ENCODE results near the gene KANK4. TPM values are rescaled to one million over a fixed set of nuclear protein-coding genes. Genes with fewer than 3 reads are reported as not detected.
A peak's percentile ranks its signal among the peaks of the same experiment; 100 is the strongest.

KANK4 gene
- total and polyA plus RNA-seq, 2 of the 8 experiments (the other 6 are each of a cell fraction or from before 2014, with no cell fraction given), result 0.22 to 0.26 TPM

- CTCF ChIA-PET (ENCODE audit: partially characterized antibody), result interaction anchor here (1.0 to 2.3 kb wide), 7 partner anchors 10 to 158 kb away, joined by 3 to 6 read pairs (median 5); partner anchors contain the start of gene KANK4
- peak overlapping the region; percentile 84; the same call in 1 of the 2 replicates for H2AK5ac ChIP-seq (ENCODE audit: low read depth, low read length)
- POLR2A ChIA-PET (ENCODE audit: partially characterized antibody), result interaction anchor here (0.7 to 1.7 kb wide), 3 partner anchors 16 to 92 kb away, joined by 3 to 7 read pairs (median 3); no protein-coding TSS in a partner anchor
- H3K14ac ChIP-seq (ENCODE audit: insufficient read length), result no peak overlapping the region
- TF ChIP-seq EGR1 (IDR thresholded peaks at IDR 0.05; ENCODE audit: borderline replicate concordance, low read depth, low read length), result no peak
- no peak for TF ChIP-seq TAF1 (IDR thresholded peaks at IDR 0.05; ENCODE audit: low read depth, low read length)
- TF ChIP-seq, protein P1, sequence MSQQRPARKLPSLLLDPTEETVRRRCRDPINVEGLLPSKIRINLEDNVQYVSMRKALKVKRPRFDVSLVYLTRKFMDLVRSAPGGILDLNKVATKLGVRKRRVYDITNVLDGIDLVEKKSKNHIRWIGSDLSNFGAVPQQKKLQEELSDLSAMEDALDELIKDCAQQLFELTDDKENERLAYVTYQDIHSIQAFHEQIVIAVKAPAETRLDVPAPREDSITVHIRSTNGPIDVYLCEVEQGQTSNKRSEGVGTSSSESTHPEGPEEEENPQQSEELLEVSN (IDR thresholded peaks at IDR 0.05), result peak; percentile 56; the same call in 1 of the 2 replicates
- TF ChIP-seq, protein P2, sequence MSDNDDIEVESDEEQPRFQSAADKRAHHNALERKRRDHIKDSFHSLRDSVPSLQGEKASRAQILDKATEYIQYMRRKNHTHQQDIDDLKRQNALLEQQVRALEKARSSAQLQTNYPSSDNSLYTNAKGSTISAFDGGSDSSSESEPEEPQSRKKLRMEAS (IDR thresholded peaks at IDR 0.05), result peak; percentile 88
- H4K20me1 ChIP-seq (replicated peaks in 1 of 2; ENCODE audit: control insufficient read depth in 1 of 2, insufficient read depth in 2 of 2, low read length in 2 of 2), result no peaks in the 10 kb centered on the region
- 76% methylated on average over 8 of the region's 8 CpGs; no CpG with 5 or more reads in 1 of the 2 experiments for WGBS, 2 experiments (ENCODE audit: extremely low coverage in 1 of 2, insufficient coverage in 1 of 2, insufficient read length in 1 of 2, insufficient replicate concordance in 2 of 2, low coverage in 1 of 2, low lambda C conversion rate in 2 of 2, missing lambda C conversion rate in 1 of 2)
- H2BK12ac ChIP-seq (ENCODE audit: low read depth, low read length), result peak overlapping the region; percentile 85; the same call in 1 of the 2 replicates
- H2BK15ac ChIP-seq (ENCODE audit: low read length), result peak overlapping the region; percentile 61; the same call in 1 of the 2 replicates
- 0 out of 2 replicates have a peak overlapping the region, but pooled peaks have one; percentile 39 for H3K18ac ChIP-seq (ENCODE audit: extremely low read depth, low read length)
- H4K5ac ChIP-seq (ENCODE audit: insufficient read length, low read depth, low read length), result no peak overlapping the region
- peaks cover 0 to 3% (median 0%) of the 10 kb centered on the region in 4 experiments; a peak in 1 of 7 replicates for H3K4me1 ChIP-seq (replicated peaks in 1 of 4; ENCODE audit: control insufficient read depth in 3 of 4, insufficient read depth in 4 of 4, low read length in 3 of 4)
- no peak overlapping the region for H4K91ac ChIP-seq (replicated peaks; ENCODE audit: insufficient read length, low read length)
- no peak overlapping the region for H4K8ac ChIP-seq (ENCODE audit: extremely low read depth, insufficient read depth, low read length)
- no peak overlapping the region for H3K4me3 ChIP-seq (ENCODE audit: extremely low read depth in 1 of 4, insufficient read depth in 2 of 4, low read depth in 3 of 4, low read length in 4 of 4)
- no peak overlapping the region for H2BK5ac ChIP-seq (ENCODE audit: low read depth, low read length)
- FAIRE-seq (no peak), DNase-seq (ENCODE audit: low read depth in 1 of 2, low spot score in 2 of 2) (no peak)
- no peaks in the 10 kb centered on the region for H3K79me2 ChIP-seq (ENCODE audit: control insufficient read depth in 1 of 2, insufficient read depth in 2 of 2, low read length in 2 of 2)
- H3K27me3 ChIP-seq (replicated peaks in 1 of 4; ENCODE audit: control insufficient read depth in 3 of 4, extremely low read depth in 1 of 4, insufficient read depth in 3 of 4, low read length in 3 of 4), result peaks cover 0 to 5% (median under 1%) of the 10 kb centered on the region in 4 experiments; a peak in 4 of 7 replicates
- no peak overlapping the region for H3K4ac ChIP-seq (replicated peaks; ENCODE audit: insufficient read length, low read depth, low read length)
- H3K4me2 ChIP-seq (ENCODE audit: insufficient read depth in 1 of 2, low read depth in 2 of 2, low read length in 2 of 2), result no peak overlapping the region
- no peaks in the 10 kb centered on the region for H3K9me3 ChIP-seq (ENCODE audit: insufficient read depth in 2 of 2, low read depth in 1 of 2, low read length in 1 of 2)
- no peaks in the 10 kb centered on the region for H3K23me2 ChIP-seq (ENCODE audit: low read depth, low read length)
- H3K9ac ChIP-seq (replicated peaks in 1 of 4; ENCODE audit: extremely low read depth in 1 of 4, low read depth in 3 of 4, low read length in 3 of 4), result no peak overlapping the region
- no peak overlapping the region for H3K27ac ChIP-seq (ENCODE audit: low read depth, low read length)
- H3K56ac ChIP-seq (replicated peaks; ENCODE audit: insufficient read length, low read depth, low read length), result no peak overlapping the region
- no peak overlapping the region for H2BK120ac ChIP-seq (replicated peaks; ENCODE audit: low read depth, low read length)
- no peak overlapping the region for H3K23ac ChIP-seq (ENCODE audit: insufficient read length)
- no peaks in the 10 kb centered on the region for H3K79me1 ChIP-seq (ENCODE audit: low read depth, low read length)
- H2AFZ ChIP-seq (ENCODE audit: low read length), result peak overlapping the region; percentile 64; the same call in 1 of the 2 replicates
- no peaks in the 10 kb centered on the region for H3K36me3 ChIP-seq (ENCODE audit: control insufficient read depth in 2 of 4, insufficient read depth in 4 of 4, low read length in 3 of 4)
- H2BK20ac ChIP-seq (ENCODE audit: low read length), result no peak overlapping the region
These were observed 17.4 kb downstream of the KANK4 start for GRCh38 chr1:62301726-62302390.

All from H1 (cell line).